Measurements from ENCODE around the gene PCDHB5.
"Not testable (repeated sequence)": the region's sequence is repeated elsewhere in the genome, so short reads cannot be mapped to it uniquely, and the experiment has no call there.

GRCh38 chr5:141102070-141102469, 32.9 kb upstream of the PCDHB5 start:
- TF ChIP-seq POLR2A, CTCF (IDR thresholded peaks at IDR 0.05): not testable (repeated sequence)
